Adipose tissue (tissue), 3 donors: Measurements from ENCODE around the gene FOXL2. TPM values are rescaled to one million over a fixed set of nuclear protein-coding genes. Genes with fewer than 3 reads are reported as not detected.

Source experiments
- H3K27ac ChIP-seq: one replicate; pipeline ENCODE4 v1.5.1; 2013; ENCODE audit warnings: low read depth, low read length
- WGBS, 3 donors: extraction: QIAGEN DNeasy Blood & Tissue Kit; methylation state at CpG; one replicate each; pipeline ENCODE4 v1.1.7; 2013; 5-methylcytosine and 5-hydroxymethylcytosine counted together
- polyA plus RNA-seq, 3 donors: library from polyadenylated mRNA; stranded (reverse); fragments of 200-250 nt; gene quantifications; one replicate each; pipeline ENCODE4 v1.2.3, GENCODE V29; 2013
- donor health status: healthy with polysubstance abuse.
- donor health status: Bipolar disorder and iron deficiency.
- donor health status: healthy.

The FOXL2 gene
- polyA plus RNA-seq, 3 donors = 0.01 TPM; not detected in 2

- no peak overlapping the region for H3K27ac ChIP-seq
- 97 to 99% (median 98%) methylated on average over 1 of the region's 1 CpG for WGBS, 3 donors
These were observed 35.3 kb downstream of the FOXL2 start for GRCh38 chr3:138911621-138912020.

DNA sequence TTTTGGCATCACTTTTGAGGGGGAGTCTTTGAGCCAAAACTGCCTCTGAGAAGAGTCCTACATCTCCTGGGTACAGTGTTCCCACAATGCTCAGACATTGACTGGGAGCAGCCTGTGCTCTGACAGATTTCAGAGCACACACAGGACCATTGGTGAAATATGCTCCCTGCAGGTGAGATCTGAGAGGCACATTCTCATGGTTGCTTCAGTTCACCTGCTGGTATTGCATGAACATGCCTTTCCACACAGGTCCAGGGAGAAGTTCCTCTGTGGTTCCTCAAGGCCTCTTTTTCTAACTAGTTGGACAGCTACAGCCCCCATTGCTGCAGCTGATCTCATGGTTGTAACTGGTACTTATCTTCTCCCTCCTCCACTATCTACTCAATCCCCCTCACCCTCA is 37.0 kb downstream of the FOXL2 start:
- H3K27ac ChIP-seq = no peak overlapping the region

GRCh38 chr3:138908846-138909245 is 38.1 kb downstream of the FOXL2 start:
- H3K27ac ChIP-seq = no peak overlapping the region
- 60 to 93% (median 63%) methylated on average over 5 of the region's 5 CpGs for WGBS, 3 donors

- 59 to 90% (median 74%) methylated on average over 3 of the region's 3 CpGs for WGBS, 3 donors
- H3K27ac ChIP-seq = no peak overlapping the region
These were observed 39.4 kb downstream of the FOXL2 start for GRCh38 chr3:138907539-138907938.

DNA sequence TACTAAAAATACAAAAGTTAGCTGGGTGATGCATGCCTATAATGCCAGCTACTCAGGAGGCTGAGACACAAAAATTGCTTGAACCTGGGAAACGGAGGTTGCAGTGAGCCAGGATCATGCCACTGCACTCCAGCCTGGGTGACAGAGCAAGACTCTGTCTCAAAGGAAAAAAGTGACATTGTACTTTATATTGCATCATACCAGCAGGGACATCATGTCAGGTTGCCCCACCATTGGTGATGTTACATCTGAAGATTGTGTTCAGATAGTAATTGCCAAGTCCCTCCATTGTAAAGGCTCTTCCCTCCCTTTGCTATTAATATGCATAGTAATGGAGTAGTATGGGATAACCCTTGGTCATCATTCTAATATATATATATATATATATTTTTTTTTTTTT is 44.8 kb downstream of the FOXL2 start:
- WGBS, 3 donors = 61 to 100% (median 77%) methylated on average over 1 of the region's 1 CpG
- no peak overlapping the region for H3K27ac ChIP-seq

- H3K27ac ChIP-seq = no peak overlapping the region
- 43 to 68% (median 61%) methylated on average over 8 of the region's 8 CpGs for WGBS, 3 donors
These were observed 45.4 kb downstream of the FOXL2 start for GRCh38 chr3:138901567-138901966.

DNA sequence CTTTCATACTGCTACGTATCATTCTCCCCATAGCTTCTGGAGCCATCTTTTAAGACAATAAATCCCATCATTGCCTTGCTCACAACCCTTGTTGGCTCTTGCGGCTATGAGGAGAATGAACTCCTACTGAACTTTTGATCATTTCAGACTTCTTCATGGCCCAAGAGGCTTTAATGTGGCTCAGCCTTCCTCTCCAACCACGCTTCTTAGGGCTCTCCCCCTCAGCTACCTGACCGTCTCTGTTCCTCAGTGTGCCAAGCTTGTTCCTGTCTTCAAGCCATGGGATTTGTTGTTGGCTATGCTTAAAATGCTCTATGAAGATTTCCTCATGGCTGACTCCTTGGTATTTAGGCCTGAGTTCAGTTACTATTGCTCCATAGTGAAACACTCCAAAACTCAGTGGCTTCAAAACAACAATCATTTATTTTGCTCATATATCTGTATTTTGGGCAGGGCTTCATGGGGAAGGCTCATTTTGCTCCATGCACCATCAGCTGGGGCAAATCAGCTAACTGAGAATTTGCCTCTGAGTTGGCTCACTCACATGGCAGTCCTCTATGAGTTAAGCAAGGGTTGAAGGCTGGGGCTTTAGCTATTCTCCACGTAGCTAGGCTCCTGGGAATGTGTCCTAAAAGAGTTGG is 47.5 kb downstream of the FOXL2 start:
- WGBS, 3 donors = 66 to 91% (median 83%) methylated on average over 5 of the region's 5 CpGs
- no peak overlapping the region for H3K27ac ChIP-seq

DNA sequence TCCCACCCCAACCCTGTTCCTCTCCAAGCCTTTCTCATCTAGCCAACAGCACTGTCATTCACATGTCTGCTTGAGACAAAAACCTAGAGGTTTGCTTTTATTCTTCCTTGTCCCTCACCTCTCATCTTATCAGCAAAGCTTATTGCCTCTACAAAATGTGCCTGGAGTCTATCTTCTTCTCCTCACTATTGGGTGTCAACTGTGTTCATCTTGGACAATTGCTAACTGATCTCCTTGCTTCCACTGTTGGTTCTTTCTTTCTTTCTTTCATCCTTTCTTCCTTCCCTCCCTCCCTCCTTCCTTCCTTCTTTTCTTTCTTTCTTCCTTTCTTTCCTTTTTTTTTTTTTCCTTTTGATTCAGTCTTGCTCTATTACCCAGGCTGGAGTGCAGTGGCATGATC is 48.2 kb downstream of the FOXL2 start:
- H3K27ac ChIP-seq = no peak overlapping the region

DNA sequence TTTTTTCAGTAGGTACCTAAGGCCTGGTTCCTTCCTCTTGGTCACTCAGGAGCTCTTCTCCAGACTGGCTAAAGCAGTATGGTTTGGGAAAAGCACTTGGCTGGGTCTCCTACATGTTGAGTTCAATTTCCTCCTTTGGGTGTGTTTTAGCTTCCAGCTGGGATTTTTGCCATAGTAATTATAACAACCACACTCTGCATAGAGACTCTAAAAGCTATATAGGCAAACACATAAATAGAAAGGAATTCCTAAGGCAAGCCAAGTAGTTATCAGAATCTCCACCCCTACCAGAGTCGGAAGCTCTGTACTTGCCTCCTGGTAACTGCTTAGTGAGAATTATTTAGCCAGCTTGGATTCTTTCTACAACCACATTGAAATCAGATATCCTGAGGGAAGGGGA is 48.6 kb downstream of the FOXL2 start:
- 8 to 40% (median 36%) methylated on average over 1 of the region's 1 CpG for WGBS, 3 donors
- H3K27ac ChIP-seq = no peak overlapping the region

Other genes with a start within 250 kb of the FOXL2 start
- gene PIK3CB, start 112.2 kb downstream of the FOXL2 start, polyA plus RNA-seq = 10 to 100 TPM in 2 of 3 donors, 1 to 10 TPM in 1; 8.2 to 16.5 (median 14.9) TPM
- under 1 TPM in 1 of 3 donors, not detected in 2; 0.02 TPM for gene FOXL2NB, start 80 bp upstream of the FOXL2 start, polyA plus RNA-seq
- gene PRR23A, start 59.1 kb upstream of the FOXL2 start, polyA plus RNA-seq = not detected
- not detected for gene PRR23B, start 73.8 kb upstream of the FOXL2 start, polyA plus RNA-seq
- gene PRR23C, start 97.8 kb upstream of the FOXL2 start, polyA plus RNA-seq = not detected